GM12892 (cell line): ENCODE results near the gene EFEMP2.

Source experiments
- POLR2A ChIP-seq: IDR thresholded peaks from 2 replicates; pipeline ENCODE4 v1.6.1; 2011; ENCODE audit warnings: low read depth, low read length, control low read depth
- POLR2AphosphoS5 ChIP-seq: IDR thresholded peaks from 2 replicates; pipeline ENCODE4 v1.6.1; 2011; ENCODE audit warnings: low read depth, low read length, control low read depth
- TAF1 ChIP-seq: IDR thresholded peaks from 2 replicates; pipeline ENCODE4 v1.6.1; 2011; ENCODE audit warnings: low read depth, mild to moderate bottlenecking, control low read depth, low read length, borderline replicate concordance

DNA sequence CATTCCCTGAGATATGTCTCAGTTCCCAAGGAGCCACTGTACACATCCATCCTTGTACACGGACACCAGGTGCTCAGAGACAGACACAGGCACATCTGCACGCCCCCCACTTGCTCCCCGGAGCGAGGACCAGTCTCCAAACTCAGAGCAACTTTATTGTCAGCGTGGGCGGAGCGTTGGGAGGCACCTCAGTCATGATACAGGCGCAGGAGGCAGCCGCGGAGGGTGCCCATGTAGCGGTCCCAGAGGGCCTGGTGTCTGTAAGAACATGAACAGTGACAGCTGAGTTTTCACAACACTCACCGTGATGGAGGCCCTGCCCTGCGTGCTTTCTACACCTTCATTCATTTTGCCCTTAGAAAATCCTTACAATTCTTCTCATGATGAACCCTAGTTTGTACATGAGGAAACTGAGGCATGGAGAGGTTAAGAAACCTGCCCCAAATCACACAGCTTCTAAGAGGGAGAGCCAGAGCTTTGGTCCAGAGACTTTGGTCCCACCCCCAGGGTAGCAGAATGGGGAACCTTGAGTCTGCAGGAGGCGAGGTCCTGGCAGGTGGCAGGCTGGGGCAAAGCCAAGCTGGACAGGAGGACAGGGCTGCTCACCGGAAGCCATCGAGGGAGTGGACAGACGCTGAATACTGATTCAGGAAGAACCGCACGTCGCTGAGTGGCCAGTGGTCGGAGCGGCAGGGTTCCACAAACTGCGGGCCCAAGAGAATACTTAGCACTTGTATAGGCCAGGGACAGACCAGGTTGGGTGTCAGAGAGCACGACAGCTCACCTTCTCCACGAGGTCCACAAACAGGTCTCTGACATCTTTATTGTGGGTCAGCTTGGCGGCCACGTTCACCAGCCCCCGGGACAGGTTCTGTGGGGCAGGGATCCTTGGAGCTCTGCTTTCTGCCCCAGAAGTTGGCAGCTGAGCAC, 11.5 kb upstream of the EFEMP2 start:
- TF ChIP-seq TAF1, result no peak
- TF ChIP-seq POLR2A, result no peak
- TF ChIP-seq POLR2AphosphoS5, result no peak
